ENCODE measurements around the gene KRTAP12-4.

The KRTAP12-4 gene

DNA sequence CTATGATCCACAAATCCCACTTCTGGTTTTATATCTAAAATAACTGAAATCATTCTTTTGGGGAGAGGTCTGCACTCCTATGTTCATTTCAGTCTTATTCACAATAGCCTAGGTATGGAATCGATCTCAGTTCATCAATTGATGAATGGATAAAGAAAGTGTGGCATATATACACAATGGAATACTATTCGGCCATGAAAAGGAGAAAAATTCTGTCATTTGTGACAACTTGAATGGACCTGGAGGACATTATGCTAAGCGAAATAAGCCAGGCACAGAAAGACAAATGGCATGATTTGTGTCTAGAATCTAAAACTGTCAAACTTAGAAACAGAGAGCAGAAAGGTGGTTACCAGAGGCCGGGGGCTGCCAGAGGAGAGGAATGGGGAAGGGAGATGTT, 48.0 kb downstream of the KRTAP12-4 start:
- no peak for DNase-seq
